Stimulated activated CD4-positive, alpha-beta T cell treated with anti-CD3 and anti-CD28 coated beads, Interleukin-1b, Interleukin-23, amount 100 ng/mL, for 4 hours (primary cell): ENCODE measurements around the gene MAEA.
A peak's percentile ranks its signal among the peaks of the same experiment; 100 is the strongest.

Experiments used
- DNase-seq, 2 donors: peaks; one replicate each; pipeline ENCODE4 v3.0.0-alpha.2; 2020; ENCODE audit warnings: low read depth in 2 of 2

The MAEA gene

GRCh38 chr4:1352567-1352900, 62.8 kb downstream of the MAEA start:
- no peak for DNase-seq

GRCh38 chr4:1353186-1354055, 63.7 kb downstream of the MAEA start:
- DNase-seq = no peak

- no peak for DNase-seq
Measured at GRCh38 chr4:1354136-1354982, 64.7 kb downstream of the MAEA start.

GRCh38 chr4:1354983-1355275, 65.2 kb downstream of the MAEA start:
- DNase-seq = no peak

- no peak for DNase-seq
Measured at GRCh38 chr4:1355378-1355777, 65.7 kb downstream of the MAEA start.

- peak; percentile 23 to 45 for DNase-seq
Measured at GRCh38 chr4:1356181-1356998, 66.7 kb downstream of the MAEA start.

- DNase-seq = no peak
Measured at GRCh38 chr4:1357356-1358248, 67.9 kb downstream of the MAEA start.

GRCh38 chr4:1358421-1359143, 68.9 kb downstream of the MAEA start:
- no peak for DNase-seq

GRCh38 chr4:1359144-1359501, 69.4 kb downstream of the MAEA start:
- DNase-seq = no peak

GRCh38 chr4:1359976-1360375, 70.3 kb downstream of the MAEA start:
- DNase-seq = no peak

GRCh38 chr4:1360423-1361283, 71.0 kb downstream of the MAEA start:
- DNase-seq = no peak

GRCh38 chr4:1361431-1361830, 71.7 kb downstream of the MAEA start:
- DNase-seq = no peak

- DNase-seq = no peak
Measured at GRCh38 chr4:1362046-1362445, 72.4 kb downstream of the MAEA start.

GRCh38 chr4:1362521-1362920, 72.8 kb downstream of the MAEA start:
- DNase-seq = no peak

GRCh38 chr4:1363513-1363912, 73.8 kb downstream of the MAEA start:
- DNase-seq = no peak

- DNase-seq = no peak
Measured at GRCh38 chr4:1364217-1364616, 74.5 kb downstream of the MAEA start.

GRCh38 chr4:1364748-1365147, 75.1 kb downstream of the MAEA start:
- no peak for DNase-seq

GRCh38 chr4:1365271-1366178, 75.8 kb downstream of the MAEA start:
- no peak for DNase-seq
